Measurements from ENCODE around the gene REV1. TPM values are rescaled to one million over a fixed set of nuclear protein-coding genes. Genes with fewer than 3 reads are reported as not detected.

Gene REV1
- total and polyA plus RNA-seq, 2 of the 4 experiments (the other 2 are of a cell fraction): 13.4 to 30.1 TPM

DNA sequence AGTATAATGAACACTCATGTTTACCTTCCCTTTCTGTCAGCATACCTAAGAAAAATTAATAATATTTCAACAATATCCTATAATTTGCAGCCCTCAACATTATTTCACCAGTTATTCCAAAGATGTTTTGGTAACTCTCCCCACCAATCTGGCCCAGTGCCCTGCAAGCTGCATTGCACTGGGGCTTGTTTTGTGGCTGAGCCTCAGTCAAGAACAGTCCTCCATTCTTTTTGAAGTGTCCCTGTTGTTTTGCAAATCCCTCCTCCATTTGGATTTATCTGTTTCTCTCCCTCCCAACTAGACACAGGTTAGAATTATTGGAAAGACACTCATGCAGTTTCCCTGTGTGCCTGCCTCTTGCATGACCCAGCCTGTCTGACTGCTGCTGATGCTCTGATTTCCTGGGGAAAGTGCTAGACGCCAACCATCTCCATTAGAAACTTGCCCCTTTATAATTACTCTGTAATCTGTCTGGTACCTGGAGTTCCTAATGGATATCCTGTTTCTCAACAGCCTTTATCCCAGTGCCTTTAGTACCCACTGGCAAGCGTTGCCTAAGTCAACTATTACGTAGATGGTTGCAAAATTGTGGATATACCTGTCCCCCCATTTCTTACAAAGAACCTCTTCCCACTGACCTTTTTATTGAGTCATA, 92.4 kb downstream of the REV1 start:
- intact Hi-C loops (cut with micrococcal nuclease): no loop called here
- BruUV-seq (replicated peaks): no TSS peak

More for the DNA sequence above, 92.4 kb downstream of the REV1 start:
- no peak overlapping the region for H3K27ac ChIP-seq (ENCODE audit: insufficient read depth, low read length)
- H3K4me2 ChIP-seq (ENCODE audit: low read depth, low read length): no peak overlapping the region
- H4K5ac ChIP-seq (ENCODE audit: low read depth, low read length): no peak overlapping the region
- WGBS, 2 experiments (ENCODE audit: extremely low coverage in 2 of 2, insufficient read length in 1 of 2): no CpG with 5 or more reads among the region's 3 CpGs
- H3K79me1 ChIP-seq (ENCODE audit: low read depth in 1 of 2, low read length in 2 of 2): peaks cover 0 to 10% of the 10 kb centered on the region in 2 experiments; a peak in 3 of 4 replicates
- no peak overlapping the region for H3K23ac ChIP-seq (ENCODE audit: low read depth, low read length)
- H3K9ac ChIP-seq (ENCODE audit: low read depth, low read length): no peak overlapping the region
- no peak for DNase-seq
- H2AFZ ChIP-seq (replicated peaks; ENCODE audit: low read length, poor library complexity): no peak overlapping the region
- H3K4me1 ChIP-seq (ENCODE audit: control insufficient read depth, insufficient read depth, low read length): peaks cover 2% of the 10 kb centered on the region; the same call in 1 of the 2 replicates
- in situ Hi-C loops (cut with MboI; ENCODE audit: low sequenced_read_pairs): no loop called here
- no peak overlapping the region for H4K8ac ChIP-seq (ENCODE audit: low read depth in 2 of 2, low read length in 2 of 2)
- H3K36me3 ChIP-seq (ENCODE audit: control insufficient read depth, insufficient read depth, low read length): peaks cover 49% of the 10 kb centered on the region
- no peak overlapping the region for H2BK15ac ChIP-seq (ENCODE audit: low read depth, low read length)
- H3K56ac ChIP-seq (ENCODE audit: extremely low read depth, insufficient read depth, low read length): no peak overlapping the region
- dilution Hi-C loops (cut with HindIII; ENCODE audit: low sequenced_read_pairs, unreplicated experiment): no loop called here
- H2BK120ac ChIP-seq (ENCODE audit: low read depth, low read length): no peak overlapping the region
- H2AK9ac ChIP-seq (replicated peaks; ENCODE audit: low read depth, low read length, poor library complexity): no peak overlapping the region
- peaks cover 12% of the 10 kb centered on the region for H3K9me1 ChIP-seq (ENCODE audit: insufficient read depth, low read length)
- POLR2A ChIA-PET (ENCODE audit: unreplicated experiment): no interaction called here
- no peak overlapping the region for H2BK5ac ChIP-seq (ENCODE audit: low read depth, low read length, poor library complexity, severe bottlenecking)
- no peak overlapping the region for H2BK20ac ChIP-seq (ENCODE audit: low read depth, low read length)
- H4K91ac ChIP-seq (ENCODE audit: insufficient read depth, low read depth, low read length): no peak overlapping the region
- CTCF ChIA-PET: no interaction called here
- H3K9me3 ChIP-seq (ENCODE audit: control insufficient read depth, insufficient read depth, low read length): no peaks in the 10 kb centered on the region
- no peak overlapping the region for H2AK5ac ChIP-seq (ENCODE audit: low read depth, low read length)
- no peak for ATAC-seq (ENCODE audit: low read depth)
- no peak overlapping the region for H3K14ac ChIP-seq (replicated peaks; ENCODE audit: low read depth, low read length)
- no peak overlapping the region for H3K18ac ChIP-seq (ENCODE audit: low read depth, low read length)
- no peak overlapping the region for H3K4ac ChIP-seq (ENCODE audit: low read depth, low read length)
- peaks cover 6% of the 10 kb centered on the region; the same call in 1 of the 2 replicates for H4K20me1 ChIP-seq (ENCODE audit: insufficient read depth, low read length)
- no peaks in the 10 kb centered on the region for H3K27me3 ChIP-seq (ENCODE audit: control insufficient read depth, insufficient read depth, low read length)
- H3K4me3 ChIP-seq (ENCODE audit: insufficient read depth, low read depth, low read length): no peak overlapping the region
- TF ChIP-seq, protein P1, sequence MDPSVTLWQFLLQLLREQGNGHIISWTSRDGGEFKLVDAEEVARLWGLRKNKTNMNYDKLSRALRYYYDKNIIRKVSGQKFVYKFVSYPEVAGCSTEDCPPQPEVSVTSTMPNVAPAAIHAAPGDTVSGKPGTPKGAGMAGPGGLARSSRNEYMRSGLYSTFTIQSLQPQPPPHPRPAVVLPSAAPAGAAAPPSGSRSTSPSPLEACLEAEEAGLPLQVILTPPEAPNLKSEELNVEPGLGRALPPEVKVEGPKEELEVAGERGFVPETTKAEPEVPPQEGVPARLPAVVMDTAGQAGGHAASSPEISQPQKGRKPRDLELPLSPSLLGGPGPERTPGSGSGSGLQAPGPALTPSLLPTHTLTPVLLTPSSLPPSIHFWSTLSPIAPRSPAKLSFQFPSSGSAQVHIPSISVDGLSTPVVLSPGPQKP (IDR thresholded peaks at IDR 0.05; ENCODE audit: borderline replicate concordance, low read depth, low read length): no peak
- TF ChIP-seq MXI1 (IDR thresholded peaks at IDR 0.05; ENCODE audit: borderline replicate concordance, low read depth, low read length) (no peak), RAD21 (IDR thresholded peaks at IDR 0.05; ENCODE audit: low read length) (no peak), CHD1 (IDR thresholded peaks at IDR 0.05; ENCODE audit: low read depth, low read length) (no peak), FOS (IDR thresholded peaks at IDR 0.05; ENCODE audit: low read depth, low read length) (no peak), RFX5 (IDR thresholded peaks at IDR 0.05; ENCODE audit: low read depth, low read length) (no peak), POLR2A (IDR thresholded peaks at IDR 0.05; ENCODE audit: low read depth, low read length) (no peak)
- TF ChIP-seq, protein P2, sequence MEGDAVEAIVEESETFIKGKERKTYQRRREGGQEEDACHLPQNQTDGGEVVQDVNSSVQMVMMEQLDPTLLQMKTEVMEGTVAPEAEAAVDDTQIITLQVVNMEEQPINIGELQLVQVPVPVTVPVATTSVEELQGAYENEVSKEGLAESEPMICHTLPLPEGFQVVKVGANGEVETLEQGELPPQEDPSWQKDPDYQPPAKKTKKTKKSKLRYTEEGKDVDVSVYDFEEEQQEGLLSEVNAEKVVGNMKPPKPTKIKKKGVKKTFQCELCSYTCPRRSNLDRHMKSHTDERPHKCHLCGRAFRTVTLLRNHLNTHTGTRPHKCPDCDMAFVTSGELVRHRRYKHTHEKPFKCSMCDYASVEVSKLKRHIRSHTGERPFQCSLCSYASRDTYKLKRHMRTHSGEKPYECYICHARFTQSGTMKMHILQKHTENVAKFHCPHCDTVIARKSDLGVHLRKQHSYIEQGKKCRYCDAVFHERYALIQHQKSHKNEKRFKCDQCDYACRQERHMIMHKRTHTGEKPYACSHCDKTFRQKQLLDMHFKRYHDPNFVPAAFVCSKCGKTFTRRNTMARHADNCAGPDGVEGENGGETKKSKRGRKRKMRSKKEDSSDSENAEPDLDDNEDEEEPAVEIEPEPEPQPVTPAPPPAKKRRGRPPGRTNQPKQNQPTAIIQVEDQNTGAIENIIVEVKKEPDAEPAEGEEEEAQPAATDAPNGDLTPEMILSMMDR (conservative IDR thresholded peaks at IDR 0.05; ENCODE audit: low read depth, low read length): no peak
